CD4-positive, alpha-beta T cell treated with Interleukin-10 for 1 hour (primary cell): ENCODE data around the gene GNB1.
"Not testable (repeated sequence)": the region's sequence is repeated elsewhere in the genome, so short reads cannot be mapped to it uniquely, and the experiment has no call there.

ENCODE experiments used
- DNase-seq: peaks from one replicate; pipeline ENCODE4 v3.0.0-alpha.2; 2020

Gene GNB1

DNA sequence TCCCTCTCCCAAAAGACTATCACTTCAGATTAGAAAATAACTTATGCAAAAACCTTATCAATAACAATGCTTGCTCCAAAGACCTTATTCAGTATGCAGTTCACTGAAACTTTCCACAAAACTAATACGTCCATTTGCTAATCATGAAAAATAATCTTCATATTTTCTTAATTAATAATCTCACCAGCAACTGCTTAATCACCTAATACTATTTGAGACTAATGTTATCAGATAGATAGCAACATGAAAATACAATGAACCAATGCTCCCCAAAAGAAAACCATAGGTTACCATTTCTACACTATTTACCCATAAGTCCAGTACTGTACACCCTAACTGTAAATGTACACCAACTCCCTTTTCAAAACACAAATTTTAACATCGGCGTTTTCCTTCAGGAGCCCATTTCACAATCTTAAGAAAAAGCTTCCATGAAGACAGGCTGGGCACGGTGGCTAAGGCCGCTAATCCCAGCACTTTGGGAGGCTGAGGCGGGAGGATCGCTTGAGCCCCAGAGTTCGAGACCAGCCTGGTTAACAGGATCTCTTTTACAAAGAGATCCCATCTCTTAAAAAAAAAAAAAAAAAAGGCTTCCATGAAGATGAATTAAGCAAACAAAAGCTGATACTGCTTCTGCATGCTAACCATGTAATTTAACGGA is 1.7 kb downstream of the GNB1 start:
- no peak for DNase-seq

DNA sequence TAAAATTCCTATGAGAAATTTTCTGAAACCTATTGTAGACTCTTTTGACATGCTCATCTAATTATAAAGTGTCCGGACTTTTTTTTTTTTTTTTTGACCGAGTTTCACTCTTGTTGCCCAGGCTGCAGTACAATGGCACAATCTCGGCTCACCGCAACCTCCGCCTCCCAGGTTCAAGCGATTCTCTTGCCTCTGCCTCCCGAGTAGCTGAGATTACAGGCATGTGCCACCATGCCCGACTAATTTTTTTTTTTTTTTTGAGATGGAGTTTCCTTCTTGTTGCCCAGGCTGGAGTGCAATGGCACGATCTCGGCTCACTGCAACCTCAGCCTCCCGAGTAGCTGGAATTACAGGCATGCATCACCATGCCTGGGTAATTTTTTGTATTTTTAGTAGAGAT is 7.0 kb downstream of the GNB1 start:
- DNase-seq: not testable (repeated sequence)

DNA sequence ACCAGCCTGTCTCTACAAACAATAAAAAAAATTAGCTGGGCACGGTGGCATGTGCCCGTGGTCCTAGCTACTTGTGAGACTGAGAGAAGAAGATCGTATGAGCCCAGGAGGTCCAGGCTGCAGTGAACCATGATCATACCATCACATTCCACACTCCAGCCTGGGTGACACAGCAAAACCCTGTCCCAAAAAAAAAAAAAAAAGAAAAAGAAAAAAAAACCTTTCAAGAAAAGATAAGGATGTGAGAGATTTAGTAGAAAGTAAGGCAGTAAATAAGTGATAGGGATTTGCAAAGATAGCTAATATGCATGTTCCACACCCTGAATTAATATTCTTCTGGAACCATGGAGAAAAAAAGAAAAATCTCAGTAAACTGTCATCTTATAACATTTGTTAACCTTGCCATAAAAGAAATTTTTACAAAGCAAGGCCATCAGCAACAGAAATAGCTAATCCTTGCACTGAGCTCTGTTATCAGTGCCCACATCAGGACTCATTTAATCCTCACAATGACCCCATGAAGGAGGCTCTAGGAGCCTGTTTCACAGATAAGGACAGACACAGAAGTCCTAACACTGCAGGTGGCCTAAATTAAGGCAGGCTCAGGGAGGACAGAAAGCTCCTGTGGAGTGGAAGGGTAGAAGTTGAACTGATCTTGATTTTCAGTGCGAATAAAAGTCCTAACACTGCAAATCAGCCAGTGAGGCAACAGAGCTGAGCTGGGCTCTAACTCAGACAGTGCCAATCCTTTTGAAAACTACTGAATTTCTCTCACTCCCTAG is 7.6 kb downstream of the GNB1 start:
- DNase-seq: no peak

DNA sequence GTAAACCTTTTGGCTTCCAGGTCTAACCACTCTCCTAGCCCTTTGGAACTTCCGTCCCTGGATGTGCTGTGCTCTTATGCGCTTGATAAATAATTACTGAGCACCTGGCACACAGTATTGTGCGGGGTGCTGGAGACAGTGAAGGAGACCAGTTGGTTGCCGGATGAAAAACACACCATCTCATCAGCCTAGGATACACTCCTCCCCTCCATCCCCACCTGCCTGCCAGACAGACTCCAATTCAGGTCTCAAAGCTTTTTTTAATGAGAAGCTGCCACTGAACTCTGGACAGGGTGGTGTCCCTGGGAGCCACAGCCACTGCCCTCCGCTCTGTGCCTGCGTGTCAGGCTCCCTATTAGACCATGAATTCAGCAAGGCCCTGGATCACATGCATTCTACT is 9.2 kb downstream of the GNB1 start:
- no peak for DNase-seq

DNA sequence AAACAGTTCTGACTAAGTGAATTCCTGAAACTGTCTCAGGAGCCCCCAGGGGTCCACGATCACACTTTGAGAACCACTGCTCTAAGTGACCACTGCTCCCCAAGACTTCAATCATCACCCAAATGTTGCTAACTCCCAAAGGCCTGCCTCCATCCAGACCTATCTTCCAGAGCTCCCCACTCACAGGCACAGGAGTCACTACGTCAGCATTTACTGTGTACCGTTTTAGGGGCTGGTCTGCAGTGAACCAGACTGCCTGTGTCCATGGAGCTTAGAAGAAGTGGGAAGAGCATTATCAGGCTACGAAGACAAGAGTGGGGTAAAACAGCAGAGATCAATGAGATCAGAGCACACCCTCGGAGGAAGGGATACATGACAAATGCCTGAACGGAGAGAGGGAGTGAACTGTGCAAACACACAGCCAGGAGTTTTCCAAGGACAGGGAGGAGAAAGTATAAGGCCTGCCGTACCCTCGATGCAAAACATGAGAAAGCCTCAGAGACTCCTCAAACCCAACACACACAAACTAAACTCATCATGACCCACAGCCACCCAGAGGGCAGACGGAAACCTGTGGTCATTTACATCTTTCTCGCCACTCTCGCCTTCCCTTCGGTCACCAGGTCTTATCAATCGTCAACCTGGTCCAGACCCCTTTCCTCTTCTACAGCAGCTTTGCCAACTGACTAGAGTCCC is 10.1 kb downstream of the GNB1 start:
- no peak for DNase-seq

DNA sequence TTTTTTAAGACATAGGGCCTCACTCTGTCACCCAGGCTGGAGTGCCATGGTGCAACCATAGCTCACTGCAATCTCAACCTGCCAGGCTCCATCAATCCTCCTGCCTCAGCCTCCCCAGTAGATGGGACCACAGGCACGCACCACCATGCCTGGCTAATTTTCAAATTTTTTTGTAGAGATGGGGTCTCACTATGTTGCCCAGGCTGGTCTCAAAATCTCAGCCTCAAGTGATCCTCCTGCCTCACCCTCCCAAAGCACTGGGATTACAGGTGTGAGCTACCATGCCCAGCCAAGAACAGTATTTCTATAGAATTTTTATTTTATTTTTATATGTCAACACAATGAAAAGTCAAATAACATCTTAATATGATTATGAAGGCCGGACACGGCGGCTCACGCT is 10.9 kb downstream of the GNB1 start:
- no peak for DNase-seq

DNA sequence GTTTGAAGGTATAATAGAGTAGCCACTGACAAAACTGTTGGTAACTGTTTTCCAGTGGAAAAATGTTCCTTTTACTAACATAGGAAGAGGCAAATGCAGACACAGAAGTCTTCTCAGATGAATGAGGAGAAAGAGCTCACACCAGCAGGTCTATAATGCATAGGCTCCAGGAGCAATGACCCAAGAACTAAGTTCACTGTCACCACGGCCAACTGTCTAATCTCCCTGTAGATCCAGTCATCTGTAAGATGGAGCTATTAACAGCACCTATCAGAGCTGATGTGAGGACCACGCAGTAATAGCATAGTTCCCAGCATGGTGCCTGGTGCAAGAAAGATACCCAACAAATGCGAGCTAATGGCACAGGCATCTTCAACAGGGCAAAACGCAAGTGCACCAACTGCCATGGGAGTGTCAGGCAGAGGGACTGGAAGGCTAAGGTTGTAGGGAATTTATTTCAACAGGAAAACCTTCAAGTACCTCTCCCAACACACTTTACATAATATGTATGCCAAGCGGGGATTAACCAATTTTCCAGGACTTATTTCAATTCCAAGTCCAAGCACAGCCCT is 12.9 kb downstream of the GNB1 start:
- no peak for DNase-seq

DNA sequence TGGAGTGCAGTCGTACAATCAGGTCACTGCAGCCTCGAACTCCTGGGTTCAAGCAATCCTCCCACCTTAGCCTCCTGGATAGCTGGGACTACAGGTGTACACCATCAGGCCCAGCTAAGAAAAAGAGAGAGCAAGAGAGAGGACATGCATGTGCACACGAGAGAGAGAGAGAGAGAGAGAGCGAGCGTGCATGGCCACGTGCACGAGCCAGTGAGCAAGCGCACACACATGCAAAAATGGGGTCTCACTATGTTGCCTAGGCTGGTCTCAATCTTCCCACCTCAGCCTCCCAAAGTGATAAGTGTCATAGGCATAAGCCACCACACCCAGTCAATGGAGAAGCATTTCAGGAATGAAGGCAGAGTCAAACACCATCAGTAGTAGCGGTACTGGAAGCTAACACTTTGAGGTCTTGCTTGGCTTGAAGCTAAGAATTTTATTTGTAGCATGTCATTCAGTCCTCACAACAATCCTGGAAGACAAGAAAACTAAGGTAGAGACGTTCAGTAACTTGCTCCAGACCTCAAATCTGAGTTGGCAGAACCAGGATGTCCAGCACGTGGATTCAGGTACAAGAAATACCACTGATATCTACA is 14.5 kb downstream of the GNB1 start:
- DNase-seq: no peak

DNA sequence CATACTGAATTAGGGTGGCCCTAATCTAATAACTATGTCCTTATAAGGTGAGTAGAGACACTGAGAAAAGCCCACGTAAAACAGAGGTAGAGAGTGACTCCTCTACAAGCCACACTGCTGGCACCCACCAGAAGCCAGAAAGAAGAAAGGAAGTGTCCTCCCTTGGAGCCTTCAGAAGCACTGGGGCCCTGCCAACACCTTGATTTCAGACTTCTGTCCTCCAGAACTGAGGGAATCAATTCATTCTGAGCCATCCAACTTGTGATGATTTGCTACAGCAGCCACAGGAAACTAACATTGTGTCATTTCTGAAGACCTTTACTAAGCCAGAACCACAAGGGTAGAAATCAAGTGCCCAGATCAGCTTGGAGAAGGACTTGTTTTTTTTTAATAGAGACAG is 15.0 kb downstream of the GNB1 start:
- no peak for DNase-seq

DNA sequence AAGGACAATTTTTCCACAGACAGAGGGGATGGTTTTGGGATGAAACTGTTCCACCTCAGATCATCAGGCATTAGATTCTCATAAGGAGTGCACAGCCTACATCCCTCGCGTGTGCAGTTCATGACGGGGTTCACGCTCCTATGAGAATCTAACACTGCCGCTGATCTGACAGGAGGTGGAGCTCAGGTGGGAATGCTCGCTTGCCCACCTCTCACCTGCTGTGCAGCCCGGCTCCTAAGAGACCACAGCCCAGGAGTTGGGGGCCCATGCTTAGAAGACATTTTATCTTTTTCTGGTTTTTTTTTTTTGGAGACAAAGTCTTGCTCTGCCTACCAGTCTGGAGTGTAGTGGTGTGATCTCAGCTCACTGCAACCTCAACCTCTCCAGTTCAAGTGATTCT is 16.0 kb downstream of the GNB1 start:
- DNase-seq: no peak

DNA sequence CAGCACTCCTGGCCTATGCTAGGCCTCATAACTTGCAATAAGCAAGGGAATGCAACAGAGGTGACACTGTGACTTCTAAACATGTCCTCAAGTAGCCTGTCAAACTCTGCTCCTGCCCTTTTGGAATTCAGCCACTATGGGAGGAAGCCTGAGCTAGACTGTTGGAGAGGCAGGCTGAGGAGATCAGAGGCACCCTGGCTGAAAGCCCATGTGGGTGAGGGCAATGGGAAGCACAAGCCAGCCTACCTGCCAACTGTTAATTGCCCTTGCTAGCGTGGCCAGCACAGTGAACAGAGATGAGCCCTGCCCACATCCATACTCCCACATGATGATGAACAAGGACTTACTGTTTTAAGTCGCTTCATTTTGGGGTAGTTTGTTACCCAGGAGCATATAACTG is 17.7 kb downstream of the GNB1 start:
- no peak for DNase-seq

DNA sequence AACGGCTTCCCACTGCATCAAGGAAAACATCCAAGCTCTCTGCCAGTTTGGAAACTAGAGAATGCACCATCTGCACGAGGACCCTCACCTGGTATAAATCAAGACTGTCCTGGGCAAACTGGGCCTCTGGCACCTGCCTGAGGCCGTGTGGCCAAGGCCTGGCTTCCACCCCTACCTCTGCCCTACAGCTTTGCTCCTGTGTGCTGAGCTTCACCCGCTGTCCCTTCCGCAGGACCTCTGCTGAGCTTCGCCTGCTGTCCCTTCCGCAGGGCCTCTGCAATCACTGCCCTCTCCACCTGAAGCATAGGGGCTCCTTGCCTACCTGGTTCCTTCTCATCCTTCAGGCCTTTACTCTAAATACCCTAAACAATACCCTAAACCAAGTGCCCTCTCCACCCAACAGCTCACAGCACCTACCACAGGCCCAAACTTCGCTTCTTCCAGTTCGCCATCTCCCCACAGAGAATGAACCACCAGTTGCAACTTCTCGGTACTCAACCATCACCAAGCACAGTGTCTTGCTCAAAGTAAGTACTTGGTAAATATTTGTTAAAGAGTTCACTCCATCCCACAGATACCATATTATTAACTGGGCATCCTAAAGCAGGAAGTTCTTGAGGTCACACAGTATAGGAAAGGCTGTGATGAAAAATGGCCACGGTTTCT is 18.4 kb downstream of the GNB1 start:
- no peak for DNase-seq

DNA sequence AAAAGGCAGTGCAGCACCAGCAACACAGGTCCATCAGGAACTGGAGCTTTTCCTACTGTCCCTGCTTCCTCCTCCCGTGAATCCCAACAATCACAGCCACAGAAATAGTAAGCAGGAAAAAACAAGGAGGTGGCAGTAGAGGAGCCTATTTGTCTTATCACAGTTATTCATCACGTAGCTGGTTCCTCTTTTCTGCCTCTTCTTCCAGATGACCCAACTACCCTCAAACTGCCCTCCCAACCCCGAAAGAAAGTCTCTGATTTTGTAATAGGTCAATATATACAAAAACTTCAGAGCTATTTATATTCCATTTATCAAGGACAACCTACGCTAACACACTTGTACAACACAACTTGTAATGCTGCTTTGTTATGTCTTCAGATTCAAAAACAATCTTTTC is 21.4 kb downstream of the GNB1 start:
- DNase-seq: no peak

DNA sequence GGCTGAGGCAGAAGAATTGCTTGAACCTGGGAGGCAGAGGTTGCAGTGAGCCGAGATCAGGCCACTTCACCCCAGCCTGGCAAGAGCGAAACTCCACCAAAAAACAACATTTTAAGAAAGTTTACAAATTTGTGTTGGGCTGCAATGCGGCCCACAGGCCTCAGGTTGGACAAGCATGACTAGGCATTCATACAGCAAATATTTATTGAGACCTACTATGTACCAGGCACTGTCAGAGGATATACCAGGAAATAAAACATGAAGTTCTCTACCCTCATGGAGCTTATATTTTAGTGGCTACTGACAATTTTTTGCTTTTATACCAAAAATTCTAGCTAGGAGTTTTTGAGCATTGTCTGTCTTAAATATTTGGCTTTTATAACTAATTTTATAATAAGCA is 23.7 kb downstream of the GNB1 start:
- DNase-seq: no peak

DNA sequence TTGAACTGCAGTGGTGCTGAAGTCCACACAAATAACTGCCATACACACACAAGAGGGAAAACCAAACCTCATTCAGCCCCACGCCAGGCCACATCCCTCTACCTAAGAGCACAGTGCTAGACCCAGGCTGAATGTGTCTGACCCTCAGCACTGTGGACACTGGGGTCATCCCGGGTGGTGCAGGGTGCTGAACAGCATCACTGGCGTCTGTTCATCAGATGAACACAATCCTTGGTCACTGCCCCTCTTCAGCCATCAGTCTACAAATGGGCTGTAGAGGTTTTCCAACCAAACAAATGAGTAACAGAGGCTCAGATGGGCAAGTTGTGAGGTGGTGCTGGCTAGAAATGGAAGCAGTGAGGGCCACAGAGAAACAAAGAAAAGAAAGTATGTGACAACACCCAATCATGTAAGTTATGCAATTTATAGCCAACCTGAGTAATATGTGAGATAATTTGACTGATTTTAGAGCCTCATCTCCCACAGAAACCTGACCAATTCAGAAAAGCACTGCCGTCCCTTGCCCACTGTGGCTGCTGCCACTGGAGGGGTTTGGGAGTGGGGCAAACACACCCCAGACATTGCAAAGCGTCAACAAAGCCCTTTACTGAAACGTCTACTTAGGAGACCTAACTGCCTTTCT is 27.9 kb downstream of the GNB1 start:
- no peak for DNase-seq

DNA sequence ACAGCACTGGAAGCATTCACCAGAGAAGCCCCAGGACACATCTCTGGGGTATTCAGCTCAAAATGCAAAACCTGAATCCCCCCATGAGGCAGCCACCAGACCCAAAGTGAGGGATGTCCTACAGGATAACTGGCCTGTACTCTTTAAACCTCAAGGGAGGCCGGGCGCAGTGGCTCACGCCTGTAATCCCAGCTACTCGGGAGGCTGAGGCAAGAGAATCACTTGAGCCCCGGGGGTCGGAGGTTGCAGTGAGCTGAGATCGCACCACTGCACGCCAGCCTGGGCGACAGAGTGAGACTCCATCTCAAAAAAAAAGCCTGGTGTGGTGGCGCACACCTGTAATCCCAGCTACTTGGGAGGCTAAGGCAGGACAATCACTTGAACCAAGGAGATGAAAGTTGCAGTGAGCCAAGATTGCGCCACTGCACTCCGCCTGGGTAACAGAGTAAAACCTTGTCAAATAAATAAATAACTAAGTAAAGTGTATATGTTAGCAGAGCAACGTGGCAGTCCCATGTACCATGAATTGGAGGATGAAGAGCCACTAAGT is 29.1 kb downstream of the GNB1 start:
- not testable (repeated sequence) for DNase-seq

DNA sequence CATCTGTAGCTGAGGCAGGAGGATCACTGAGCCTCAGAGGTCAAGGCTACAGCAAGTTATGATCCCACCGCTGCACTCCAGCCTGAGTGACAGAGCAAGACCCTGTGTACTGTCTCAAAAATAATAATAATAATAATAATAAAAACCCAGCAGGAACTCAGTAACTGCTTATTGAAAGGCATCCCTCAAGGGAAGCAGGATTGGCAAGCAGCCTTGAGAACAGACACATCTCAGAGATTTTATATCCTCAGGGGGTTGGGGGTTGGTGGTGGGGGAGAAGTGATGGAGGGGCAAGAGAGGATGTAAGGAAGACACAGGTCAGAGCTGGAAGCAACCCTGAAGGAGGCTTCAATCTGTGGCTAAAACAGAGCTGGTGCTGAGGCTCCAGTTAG is 29.6 kb downstream of the GNB1 start:
- DNase-seq: no peak

DNA sequence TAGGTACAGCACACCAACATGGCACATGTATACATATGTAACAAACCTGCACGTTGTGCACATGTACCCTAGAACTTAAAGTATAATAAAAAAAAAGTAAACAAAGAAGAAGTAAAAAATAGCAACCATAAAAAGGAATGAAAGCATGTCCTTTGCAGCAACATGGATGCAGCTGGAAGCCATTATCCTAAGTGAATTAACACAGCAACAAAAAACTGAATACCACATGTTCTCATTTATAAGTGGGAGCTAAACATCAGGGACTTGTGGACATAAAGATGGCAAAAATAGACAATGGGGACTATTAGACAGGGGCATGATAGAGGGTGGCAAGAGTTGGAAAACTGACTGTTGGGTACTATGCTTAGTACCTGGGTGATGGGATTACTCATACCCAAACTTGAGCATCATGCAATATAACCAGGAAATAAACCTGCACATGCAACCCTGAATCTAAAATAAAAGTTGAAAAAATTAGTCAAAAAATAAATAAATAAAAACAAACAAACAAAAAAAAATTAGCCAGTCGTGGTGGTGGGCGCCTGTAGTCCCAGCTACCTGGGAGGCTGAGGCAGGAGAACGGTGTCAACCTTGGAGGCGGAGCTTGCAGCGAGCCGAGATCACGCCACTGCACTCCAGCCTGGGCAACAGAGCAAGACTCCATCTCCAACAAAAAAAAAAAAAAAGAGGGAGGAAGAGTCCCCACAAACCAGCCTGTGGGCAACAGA is 30.8 kb downstream of the GNB1 start:
- not testable (repeated sequence) for DNase-seq

DNA sequence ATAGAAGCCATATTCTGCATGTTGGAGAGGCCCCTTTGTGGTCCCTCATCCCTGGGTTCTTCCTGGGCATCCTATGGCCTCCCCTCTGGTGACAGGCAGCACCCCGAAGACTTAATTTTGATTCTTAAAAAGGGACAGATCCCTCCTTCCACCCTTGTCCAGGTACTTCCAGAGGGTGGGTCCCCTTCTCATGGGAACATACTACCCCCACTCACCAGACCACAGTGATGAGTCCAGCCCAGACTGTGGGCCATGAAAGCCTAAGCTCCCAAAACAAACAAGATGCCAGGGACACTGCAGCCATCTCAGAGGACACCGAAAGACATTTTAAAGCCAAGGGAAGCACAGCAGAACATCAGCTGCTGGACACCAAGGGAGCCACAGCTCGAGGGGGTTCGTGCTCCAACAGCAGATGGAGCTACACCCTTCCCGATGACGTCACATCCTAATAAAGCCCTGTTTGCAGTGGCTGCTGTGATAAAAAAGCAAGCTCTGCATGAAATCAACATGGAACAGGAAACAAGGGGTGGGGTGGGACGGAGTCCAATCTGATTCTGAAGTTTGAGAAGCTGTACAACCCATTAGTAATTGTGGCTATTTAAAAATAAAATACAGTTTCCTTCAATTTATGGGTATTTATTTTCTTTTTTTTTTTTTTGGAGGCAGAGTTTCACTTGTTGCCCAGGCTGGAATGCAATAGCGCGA is 32.4 kb downstream of the GNB1 start:
- DNase-seq: peak; percentile 55

DNA sequence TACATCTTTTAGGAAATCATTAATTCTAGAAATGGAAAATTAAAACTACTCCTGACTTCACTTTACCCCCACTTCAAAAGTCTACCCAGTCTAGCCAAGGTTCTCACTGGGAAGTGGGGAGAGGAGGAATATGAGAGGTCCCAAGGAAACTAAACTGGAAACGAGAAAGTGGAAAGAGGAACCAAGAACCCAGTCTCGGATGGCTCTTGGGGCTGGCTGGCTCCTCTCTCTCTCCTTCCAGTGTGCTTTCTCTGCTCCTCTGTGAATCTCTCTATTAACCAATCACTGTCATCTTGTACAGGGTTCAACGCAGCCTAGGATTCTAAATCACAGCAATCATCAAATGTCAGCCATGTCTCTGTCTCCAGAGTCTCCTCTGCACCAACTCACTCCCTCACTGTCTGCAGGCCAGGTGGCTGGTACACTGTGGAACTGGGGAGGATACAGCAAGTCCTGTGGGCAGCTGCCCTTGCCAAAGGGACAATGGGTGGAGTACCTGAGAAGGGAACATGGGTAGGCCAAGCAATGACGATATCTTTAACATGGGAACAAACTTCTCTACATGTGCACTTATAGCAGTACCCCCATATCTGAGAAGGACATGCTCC is 33.7 kb downstream of the GNB1 start:
- DNase-seq: no peak
